HG03575 (cell line): ENCODE results near the gene METTL25.
"Not testable (repeated sequence)": the region's sequence is repeated elsewhere in the genome, so short reads cannot be mapped to it uniquely, and the experiment has no call there.

Experiments used
- ATAC-seq: cut with Tn5 transposase; IDR thresholded peaks from one replicate; pipeline ENCODE4 v1.9.1; 2021; ENCODE audit not compliant: unreplicated experiment, insufficient number of reproducible peaks, low FRiP score; ENCODE audit errors: extremely low read depth

METTL25 gene

GRCh38 chr12:82358200-82359114, at the start of gene METTL25, which contains the start of gene CCDC59:
TSS of gene METTL25 (plus strand) at chr12:82358529. CDS start at chr12:82358566, 37 bp downstream.
TSS of gene CCDC59 (minus strand) at chr12:82358387. CDS start at chr12:82358376, 11 bp downstream.
- ATAC-seq, result peak; percentile 93

DNA sequence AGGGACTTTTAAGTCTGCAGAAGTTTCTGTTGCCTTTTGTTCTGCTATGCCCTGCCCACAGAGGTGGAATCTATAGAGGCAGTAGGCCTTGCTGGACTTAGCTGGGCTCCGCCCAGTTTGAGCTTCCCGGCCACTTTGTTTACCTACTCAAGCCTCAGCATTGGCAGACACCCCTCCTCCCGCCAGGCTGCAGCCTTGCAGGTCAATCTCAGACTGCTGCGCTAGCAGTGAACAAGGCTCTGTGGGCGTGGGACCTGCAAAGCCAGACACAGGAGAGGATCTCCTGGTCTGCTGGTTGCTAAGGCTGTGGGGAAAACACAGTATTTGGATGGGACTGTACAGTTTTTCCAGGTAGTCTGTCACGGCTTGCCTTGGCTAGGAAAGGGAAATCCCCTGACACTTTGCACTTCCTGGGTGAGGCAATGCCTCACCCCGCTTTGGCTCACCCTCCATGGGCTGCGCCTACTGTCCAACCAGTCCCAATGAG, 43.9 kb upstream of the METTL25 start:
- ATAC-seq, result no peak

DNA sequence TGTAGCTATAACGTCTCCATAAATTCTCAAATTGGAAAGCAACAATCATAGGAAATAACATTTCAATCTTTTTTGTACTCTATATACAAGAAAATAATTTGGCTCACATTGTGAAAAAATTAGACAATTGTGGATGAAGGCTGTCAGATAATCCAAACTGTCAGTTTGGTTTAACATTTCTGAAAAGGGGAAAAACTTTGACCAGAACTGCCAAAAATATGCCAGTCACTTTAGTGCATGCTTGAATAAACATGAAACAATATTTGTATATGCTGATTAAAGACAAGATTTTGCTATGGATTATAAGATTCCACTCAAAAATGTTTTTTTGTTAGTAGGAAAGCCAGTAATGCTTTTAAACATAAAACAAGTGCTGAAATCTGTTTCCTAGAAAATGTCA, 39.1 kb upstream of the METTL25 start:
- no peak for ATAC-seq

DNA sequence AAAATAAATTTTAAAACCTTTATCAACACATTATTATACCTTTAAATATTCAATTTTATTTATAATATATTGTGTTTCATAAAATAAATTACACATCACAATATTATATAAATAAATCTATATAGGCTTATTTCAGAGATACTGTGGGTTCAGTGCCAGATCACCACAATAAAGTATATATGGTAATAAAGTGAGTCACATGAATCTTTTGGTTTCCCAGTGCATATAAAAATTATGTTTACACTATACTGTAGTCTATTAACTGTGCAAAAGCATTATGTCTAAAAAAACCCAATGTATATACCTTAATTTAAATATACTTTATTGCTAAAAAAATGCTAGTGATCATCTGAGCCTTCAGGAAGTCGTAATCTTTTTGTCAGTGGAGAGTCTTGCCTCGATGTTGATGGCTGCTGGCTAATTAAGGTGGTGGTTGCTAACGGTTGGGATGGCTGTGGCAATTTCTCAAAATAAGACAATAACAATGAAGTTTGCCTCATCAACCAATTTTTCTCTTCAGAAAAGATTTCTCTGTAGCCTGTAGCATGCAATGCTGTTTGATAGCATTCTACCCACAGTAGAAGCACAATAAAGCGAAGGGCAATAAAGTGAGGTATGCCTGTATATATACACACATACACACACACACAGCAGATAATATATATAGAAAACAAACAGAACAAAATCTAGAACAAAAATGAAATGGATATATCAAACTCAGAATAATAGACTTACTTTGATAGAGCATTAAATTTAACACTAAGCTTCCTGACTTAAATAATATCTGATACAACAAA, 32.6 kb upstream of the METTL25 start:
- no peak for ATAC-seq

- ATAC-seq, result no peak
Measured at GRCh38 chr12:82326905-82327503, 31.3 kb upstream of the METTL25 start.

- no peak for ATAC-seq
Measured at GRCh38 chr12:82327861-82328260, 30.5 kb upstream of the METTL25 start.

DNA sequence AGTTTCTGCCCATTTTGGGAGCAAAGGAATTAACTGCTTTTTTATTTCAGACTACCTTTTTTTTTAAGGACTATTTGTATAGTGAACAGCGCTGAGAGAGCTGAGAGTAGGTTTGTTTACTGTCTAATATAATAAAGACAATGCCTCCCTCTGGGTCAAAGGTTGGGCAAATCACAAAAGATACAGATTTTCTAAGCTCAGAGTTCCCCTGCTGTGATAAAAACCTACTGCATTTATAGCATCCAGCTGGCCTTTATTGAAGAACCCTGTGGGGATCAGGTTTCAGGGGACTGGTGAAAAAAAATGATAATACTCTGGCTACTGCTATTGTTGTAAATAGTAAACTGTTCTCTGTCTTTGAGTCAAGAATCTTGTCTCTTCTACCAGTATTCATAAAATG, 28.8 kb upstream of the METTL25 start:
- ATAC-seq, result no peak

DNA sequence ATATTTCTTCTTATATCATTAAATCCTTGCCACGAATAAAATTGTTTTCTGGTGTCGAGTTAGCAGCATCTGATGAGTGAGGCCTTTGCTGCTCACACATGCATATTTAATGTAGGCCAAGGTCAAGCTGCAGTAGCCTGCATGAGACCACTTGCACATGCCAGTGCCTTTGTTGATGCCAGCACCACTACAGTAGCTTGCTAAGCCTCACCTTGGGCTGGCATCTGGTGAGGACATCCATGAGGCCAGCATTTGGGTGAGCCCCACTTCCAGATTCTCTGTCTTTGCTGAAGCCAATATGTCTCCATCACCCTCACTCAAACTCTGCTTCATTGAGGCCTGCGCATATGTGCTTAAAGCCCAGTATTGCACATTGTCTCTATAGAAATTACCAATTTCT, 8.2 kb upstream of the METTL25 start:
- ATAC-seq, result no peak

DNA sequence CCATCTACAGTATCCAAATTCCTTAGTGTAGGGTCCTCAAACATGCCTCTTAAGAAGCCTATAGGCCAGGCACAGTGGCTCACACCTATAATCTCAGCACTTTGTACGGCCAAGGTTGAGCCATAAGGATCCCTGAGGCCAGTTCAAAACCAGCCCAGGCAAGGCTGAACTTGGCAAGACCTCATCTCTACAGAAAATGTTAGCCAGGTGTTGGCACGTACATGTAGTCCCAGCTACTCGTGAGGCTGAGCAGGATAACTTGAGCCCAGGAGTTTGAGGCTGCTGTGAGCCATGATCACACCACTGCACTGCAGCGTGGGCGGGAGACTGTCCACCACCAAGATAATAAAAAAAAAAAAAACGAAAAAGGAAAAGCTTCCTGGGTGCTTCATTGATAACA, 6.9 kb upstream of the METTL25 start:
- no peak for ATAC-seq

DNA sequence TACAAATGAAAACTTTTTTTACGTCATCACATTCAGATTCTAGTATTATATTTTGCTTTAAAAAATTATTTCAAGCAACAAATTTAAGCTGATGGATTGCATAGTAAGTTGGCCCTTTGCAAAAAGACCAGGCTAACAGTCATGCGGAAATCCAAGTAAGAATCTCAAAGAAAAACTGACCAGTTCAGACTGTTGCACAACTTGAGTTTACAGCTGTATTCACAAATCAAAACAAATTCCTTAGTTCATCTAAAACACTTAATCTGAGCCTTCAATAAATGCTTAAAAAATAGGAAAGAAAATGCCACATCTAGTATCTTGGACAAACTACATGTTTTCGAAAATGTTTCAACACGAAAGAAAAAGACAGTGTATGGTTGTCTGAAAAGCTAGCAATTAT, 989 bp upstream of the METTL25 start:
- no peak for ATAC-seq

- no peak for ATAC-seq
Measured at GRCh38 chr12:82357845-82358199, 507 bp upstream of the METTL25 start.

DNA sequence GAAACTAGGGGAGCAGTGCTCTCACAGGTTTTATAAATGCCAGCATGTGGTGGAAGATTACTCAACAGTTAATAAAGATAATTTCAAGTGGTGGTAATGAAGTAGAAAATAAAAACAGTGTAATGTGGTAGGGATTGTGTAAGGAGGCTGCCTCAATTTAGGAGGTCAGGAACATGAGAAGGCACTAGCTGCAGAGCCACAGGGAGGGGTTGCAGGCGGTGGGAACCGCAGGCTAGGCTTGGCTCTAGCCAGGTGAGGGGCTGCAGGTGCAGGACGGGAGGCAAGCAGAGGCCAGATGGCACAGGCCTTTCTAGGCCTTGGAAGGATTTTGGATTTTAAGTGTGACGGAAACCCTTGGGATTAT, 768 bp downstream of the METTL25 start:
- ATAC-seq, result no peak

- ATAC-seq, result not testable (repeated sequence)
Measured at GRCh38 chr12:82360834-82361233, 2.5 kb downstream of the METTL25 start.

GRCh38 chr12:82361461-82361915, 3.2 kb downstream of the METTL25 start:
- ATAC-seq, result no peak

GRCh38 chr12:82363990-82364389, 5.7 kb downstream of the METTL25 start:
- no peak for ATAC-seq

DNA sequence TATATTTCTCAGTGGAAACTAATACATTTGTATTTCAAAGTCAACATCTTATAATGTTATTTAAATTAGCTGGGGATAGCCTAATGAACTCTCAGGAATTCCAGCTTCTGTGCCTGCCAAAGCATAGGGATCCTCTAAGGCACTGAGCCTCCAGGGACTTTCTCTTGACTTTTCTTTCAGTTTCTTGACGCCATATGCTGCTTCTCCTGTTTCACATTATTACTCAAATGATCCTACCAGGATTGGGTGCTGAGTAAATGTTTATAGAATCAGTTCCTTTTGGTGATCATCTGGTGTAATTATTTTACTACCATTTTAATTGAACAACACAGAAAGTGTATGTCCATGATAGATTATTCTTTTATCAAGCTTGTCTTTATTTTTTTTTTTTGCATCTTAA, 7.9 kb downstream of the METTL25 start:
- ATAC-seq, result no peak

- ATAC-seq, result no peak
Measured at GRCh38 chr12:82375201-82375600, 16.9 kb downstream of the METTL25 start.

DNA sequence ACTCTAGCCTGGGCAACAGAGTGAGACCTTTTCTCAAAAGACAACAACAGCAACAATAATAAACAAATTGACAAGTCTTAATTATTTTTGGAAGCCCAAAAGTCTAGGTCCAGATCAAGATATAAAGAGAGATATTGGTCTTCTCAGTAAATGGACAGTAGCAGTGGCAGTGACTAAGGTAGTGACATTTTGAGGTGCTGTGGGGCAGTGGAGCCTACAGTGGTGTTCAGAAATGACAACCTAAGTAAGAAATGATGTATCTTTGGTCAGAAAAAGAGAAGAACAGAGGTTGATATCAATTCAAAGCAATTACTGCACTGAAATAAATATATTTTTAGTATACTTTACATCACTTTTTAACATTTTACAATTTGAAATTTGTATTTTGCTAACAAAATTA, 20.7 kb downstream of the METTL25 start:
- ATAC-seq, result no peak

DNA sequence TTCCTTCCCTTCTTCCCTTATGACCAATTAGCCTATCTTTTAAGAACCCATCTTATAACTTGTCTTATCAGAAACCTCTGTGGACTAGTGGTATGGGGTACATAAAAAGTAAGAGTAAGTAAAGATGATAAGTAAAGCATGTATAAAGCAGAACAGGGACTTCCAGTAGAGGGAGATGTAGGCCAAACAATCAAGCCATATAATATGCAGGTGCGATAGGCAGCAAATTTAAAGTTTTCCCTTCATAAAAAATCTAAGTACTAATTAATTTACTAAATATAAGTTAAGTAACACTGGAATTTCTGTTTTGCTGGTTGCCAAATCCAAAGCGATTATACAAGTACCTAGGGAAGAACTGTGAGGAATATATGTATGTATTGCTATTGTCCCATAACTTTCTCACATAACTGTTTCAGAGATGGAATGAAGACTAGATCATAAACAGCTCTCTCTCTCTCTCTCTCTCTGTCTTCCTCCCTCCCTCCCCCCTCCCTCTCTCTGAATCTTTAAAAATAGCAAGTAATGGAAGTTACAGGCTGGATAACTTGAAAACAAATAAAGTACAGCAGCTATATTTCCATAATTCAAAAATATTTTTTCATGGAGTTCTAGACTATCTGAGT, 25.7 kb downstream of the METTL25 start:
- no peak for ATAC-seq
